ENCODE results near the gene TFEB.

The TFEB gene

DNA sequence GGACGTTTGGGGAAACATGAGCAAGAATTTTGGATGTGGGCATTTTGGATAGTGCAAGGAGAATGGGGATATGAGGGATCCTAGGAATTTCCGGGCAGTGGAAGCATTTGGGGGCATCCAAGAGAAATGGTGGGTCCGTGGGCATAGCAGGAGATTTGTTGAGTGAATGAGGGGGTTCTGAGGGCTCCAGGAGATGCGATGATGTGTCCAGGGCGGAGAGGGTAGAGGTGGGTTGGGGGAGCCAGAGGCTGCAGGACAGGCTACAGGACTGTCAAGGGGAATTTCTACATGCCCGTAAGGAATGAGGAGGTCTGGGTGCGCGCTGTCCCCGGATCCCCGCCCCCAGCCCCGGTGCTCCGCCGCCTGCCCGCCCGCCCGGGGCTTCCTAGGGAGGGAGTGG is 43.9 kb upstream of the TFEB start:
- no peak for TF ChIP-seq CTCF (IDR thresholded peaks at IDR 0.05)

DNA sequence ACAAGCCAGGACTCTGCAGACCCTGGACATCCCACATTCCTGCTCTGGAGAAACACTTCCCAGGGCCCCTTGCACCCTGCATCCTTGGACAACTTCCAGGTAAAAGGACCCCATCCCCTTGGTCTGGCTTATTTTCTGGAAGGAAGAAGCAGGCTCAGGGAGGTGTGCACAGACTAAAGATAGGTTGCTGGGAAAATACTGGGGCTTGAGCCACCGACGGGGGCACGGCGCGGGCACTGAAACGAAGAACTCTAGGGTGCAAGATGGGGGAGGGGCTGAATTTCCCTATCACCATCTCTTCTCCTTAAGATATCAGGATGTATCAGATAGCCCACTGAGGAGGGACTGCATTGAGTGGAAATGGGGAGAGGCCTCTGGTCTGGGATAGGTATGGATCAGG is 43.5 kb upstream of the TFEB start:
- no peak for TF ChIP-seq CTCF (IDR thresholded peaks at IDR 0.05)

DNA sequence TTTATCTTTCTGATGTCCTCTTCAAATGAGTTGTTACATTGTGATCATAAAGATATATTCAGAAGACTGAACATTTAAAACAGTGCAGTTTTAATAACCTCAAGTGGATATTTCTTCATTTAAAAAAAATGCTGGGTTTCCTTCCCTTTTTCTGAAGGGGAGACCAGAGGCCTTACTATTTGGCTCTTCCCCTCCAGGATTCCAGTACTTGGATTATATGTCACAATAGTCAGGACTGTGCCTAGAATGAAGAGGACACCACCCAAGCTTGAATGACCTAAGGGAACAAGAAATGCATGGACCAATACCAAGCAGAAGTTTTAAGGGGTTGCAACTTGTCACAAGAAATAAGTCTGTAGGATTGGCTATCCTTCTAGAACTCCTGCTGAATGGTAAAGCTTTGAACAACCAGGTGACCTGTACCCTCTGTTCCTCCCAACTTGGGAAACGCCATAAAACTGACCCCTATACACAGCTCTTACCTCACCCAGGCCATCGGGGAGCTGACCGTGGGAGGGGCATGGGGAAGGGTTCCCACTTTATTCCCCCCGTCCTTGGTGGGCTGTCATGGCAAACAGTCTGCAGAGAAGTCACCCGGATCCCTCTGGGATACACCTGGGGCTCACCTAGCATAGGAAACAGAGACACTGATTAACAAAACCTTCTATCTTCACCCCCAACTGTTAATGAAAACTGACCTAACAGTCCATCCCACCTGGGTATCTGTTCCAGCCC is 42.3 kb upstream of the TFEB start:
- no peak for TF ChIP-seq CTCF (IDR thresholded peaks at IDR 0.05)

GRCh38 chr6:41775293-41775882 is 40.0 kb upstream of the TFEB start:
- no peak for TF ChIP-seq CTCF (IDR thresholded peaks at IDR 0.05)

DNA sequence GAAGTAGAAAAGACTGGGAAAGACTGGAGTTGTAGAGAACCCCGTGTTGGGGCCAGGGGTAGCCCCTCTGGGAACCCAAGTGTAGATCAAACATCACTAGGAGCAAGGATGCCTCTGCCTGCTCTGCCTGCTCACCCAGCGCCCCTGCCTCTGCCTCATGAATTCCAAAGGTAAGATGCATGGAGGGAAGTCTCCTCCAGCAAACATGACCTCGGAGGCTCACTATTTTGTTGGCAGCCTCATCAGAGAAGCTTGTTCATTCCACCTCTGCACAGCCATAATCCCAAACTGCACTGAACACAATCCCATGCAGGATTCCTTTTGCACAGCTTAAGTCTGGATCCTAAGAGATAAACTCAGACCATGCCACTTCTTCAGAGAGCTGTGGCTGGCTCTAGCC is 39.4 kb upstream of the TFEB start:
- no peak for TF ChIP-seq CTCF (IDR thresholded peaks at IDR 0.05)

- no peak for TF ChIP-seq CTCF (IDR thresholded peaks at IDR 0.05)
Measured at GRCh38 chr6:41771058-41771983, 35.9 kb upstream of the TFEB start.

DNA sequence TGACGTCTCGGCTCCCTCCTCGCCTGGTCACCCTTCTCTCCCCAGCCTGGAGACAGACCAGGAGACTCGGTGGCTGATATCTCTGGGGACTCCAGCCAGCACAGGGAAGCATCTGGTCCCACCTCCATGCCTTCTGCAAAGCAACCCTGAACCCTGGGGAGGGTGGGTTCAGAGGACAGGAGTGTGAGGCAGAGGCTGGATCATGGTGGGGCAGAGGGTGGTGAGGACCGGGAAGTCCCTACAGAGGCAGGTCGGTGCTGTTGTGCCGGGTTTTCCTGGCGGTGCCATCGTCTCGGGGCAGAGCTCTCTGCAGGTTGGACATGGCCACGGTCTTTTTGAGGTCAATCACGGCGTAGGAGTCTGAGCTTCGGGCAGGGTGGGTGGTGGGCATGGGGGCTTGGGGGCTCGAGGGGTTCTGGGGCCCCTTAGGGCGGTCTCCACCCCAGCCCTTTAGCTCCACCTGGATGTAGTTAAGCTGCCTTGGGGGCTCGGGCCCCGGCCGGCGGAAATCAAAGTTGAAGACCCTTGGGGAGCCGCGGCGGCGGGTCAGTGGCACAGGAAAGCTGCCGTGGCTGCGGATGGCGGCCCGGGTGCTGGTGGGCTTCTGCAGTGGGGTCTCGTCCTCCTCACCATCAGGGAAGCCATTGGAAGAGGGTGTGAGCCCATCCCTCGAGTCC is 35.1 kb upstream of the TFEB start:
- no peak for TF ChIP-seq CTCF (IDR thresholded peaks at IDR 0.05)

All from LNCAP (cell line).